Upper lobe of left lung (tissue), 4 donors: ENCODE results near the gene WBP2.

Experiments used
- CTCF ChIP-seq, 6 experiments: fragments of 450-650 bp in 4 of 6; fragments of 200-600 bp in 2 of 6; sonication (generic) in 2 of 6; IDR thresholded peaks; one replicate each; pipeline ENCODE4 v1.5.1; 2016 to 2019; ENCODE audit warnings: antibody characterized with exemption in 6 of 6
- EP300 ChIP-seq, 4 donors: sonication (generic); formaldehyde crosslinking; IDR thresholded peaks; one replicate each; pipeline ENCODE4 v1.5.1; 2017; ENCODE audit warnings: antibody characterized with exemption in 4 of 4, control low read depth in 2 of 4
- POLR2A ChIP-seq, 4 donors: fragments of 450-650 bp; IDR thresholded peaks; one replicate each; pipeline ENCODE4 v1.5.1; 2016 to 2017; ENCODE audit warnings: antibody characterized with exemption in 4 of 4, mild to moderate bottlenecking in 2 of 4
- POLR2AphosphoS5 ChIP-seq, 2 donors: sonication (generic); formaldehyde crosslinking; IDR thresholded peaks; one replicate each; pipeline ENCODE4 v1.5.1; 2017; ENCODE audit warnings: antibody characterized with exemption in 2 of 2

GRCh38 chr17:75850928-75851692 lies 4.0 kb downstream of the WBP2 start:
- TF ChIP-seq CTCF (IDR thresholded peaks at IDR 0.05), result no peak
- TF ChIP-seq POLR2AphosphoS5 (IDR thresholded peaks at IDR 0.05), result no peak
- TF ChIP-seq POLR2A (IDR thresholded peaks at IDR 0.05), result no peak
- no peak for TF ChIP-seq EP300 (IDR thresholded peaks at IDR 0.05)
